ENCODE results near the gene ZDHHC1.
A peak's percentile ranks its signal among the peaks of the same experiment; 100 is the strongest.

The ZDHHC1 gene

GRCh38 chr16:67405336-67405735, 10.9 kb downstream of the ZDHHC1 start:
- no peak for TF ChIP-seq CTCF (IDR thresholded peaks at IDR 0.05; ENCODE audit: low read length, missing control alignments)
- no peak overlapping the region for H3K4me3 ChIP-seq (replicated peaks; ENCODE audit: low read depth, low read length)
- DNase-seq (ENCODE audit: low read depth): no peak

GRCh38 chr16:67404740-67405226, 11.5 kb downstream of the ZDHHC1 start:
- no peak for DNase-seq (ENCODE audit: low read depth)
- H3K4me3 ChIP-seq (replicated peaks; ENCODE audit: low read depth, low read length): no peak overlapping the region
- no peak for TF ChIP-seq CTCF (IDR thresholded peaks at IDR 0.05; ENCODE audit: low read length, missing control alignments)

GRCh38 chr16:67403976-67404555, 12.2 kb downstream of the ZDHHC1 start:
- no peak for TF ChIP-seq CTCF (IDR thresholded peaks at IDR 0.05; ENCODE audit: low read length, missing control alignments)
- H3K4me3 ChIP-seq (replicated peaks; ENCODE audit: low read depth, low read length): no peak overlapping the region
- DNase-seq (ENCODE audit: low read depth): no peak

GRCh38 chr16:67400901-67401300, 15.4 kb downstream of the ZDHHC1 start:
- no peak overlapping the region for H3K4me3 ChIP-seq (replicated peaks; ENCODE audit: low read depth, low read length)
- TF ChIP-seq CTCF (IDR thresholded peaks at IDR 0.05; ENCODE audit: low read length, missing control alignments): no peak

GRCh38 chr16:67399749-67400704, 16.2 kb downstream of the ZDHHC1 start:
- no peak overlapping the region for H3K4me3 ChIP-seq (replicated peaks; ENCODE audit: low read depth, low read length)
- DNase-seq (ENCODE audit: low read depth): no peak
- no peak for TF ChIP-seq CTCF (IDR thresholded peaks at IDR 0.05; ENCODE audit: low read length, missing control alignments)

More at GRCh38 chr16:67400901-67401300, 15.4 kb downstream of the ZDHHC1 start:
- DNase-seq (ENCODE audit: low read depth): no peak

- peak; percentile 57 for TF ChIP-seq CTCF (IDR thresholded peaks at IDR 0.05; ENCODE audit: low read length, missing control alignments)
- no peak for DNase-seq (ENCODE audit: low read depth)
- H3K4me3 ChIP-seq (replicated peaks; ENCODE audit: low read depth, low read length): no peak overlapping the region
These were observed 17.0 kb downstream of the ZDHHC1 start for GRCh38 chr16:67399218-67399733.
